Nephron (organoid): Measurements from ENCODE around the gene FXYD4.
A peak's percentile ranks its signal among the peaks of the same experiment; 100 is the strongest.

ENCODE experiments used
- H3K27ac Mint-ChIP-seq, 3 experiments: 2 replicates each; pipeline ENCODE4 v1.8.0; 2020; ENCODE audit warnings: mixed read lengths in 3 of 3, mild to moderate bottlenecking in 2 of 3, moderate library complexity in 1 of 3
- H3K27me3 Mint-ChIP-seq: 2 replicates; pipeline ENCODE4 v1.8.0; 2021; ENCODE audit warnings: low read depth, mild to moderate bottlenecking, moderate library complexity, mixed read lengths
- H3K36me3 Mint-ChIP-seq: 2 replicates; pipeline ENCODE4 v1.8.0; 2020; ENCODE audit warnings: low read depth, mixed read lengths
- H3K4me1 Mint-ChIP-seq: 2 replicates; pipeline ENCODE4 v1.8.0; 2020; ENCODE audit warnings: mixed read lengths
- H3K4me3 Mint-ChIP-seq, 3 experiments: 2 replicates each; pipeline ENCODE4 v1.8.0; 2020; ENCODE audit warnings: mild to moderate bottlenecking in 3 of 3, mixed read lengths in 3 of 3, moderate library complexity in 2 of 3
- H3K9me3 Mint-ChIP-seq: 2 replicates; pipeline ENCODE4 v1.8.0; 2020; ENCODE audit warnings: mixed read lengths
- TF ChIP-seq, protein P1 (sequence below), 3 experiments: fragments of 200-600 bp; sonication (generic); IDR thresholded peaks; one replicate each; pipeline ENCODE4 v1.5.0; 2021; ENCODE audit warnings: antibody characterized with exemption in 3 of 3; ENCODE audit not compliant: unreplicated experiment in 3 of 3

Gene FXYD4

DNA sequence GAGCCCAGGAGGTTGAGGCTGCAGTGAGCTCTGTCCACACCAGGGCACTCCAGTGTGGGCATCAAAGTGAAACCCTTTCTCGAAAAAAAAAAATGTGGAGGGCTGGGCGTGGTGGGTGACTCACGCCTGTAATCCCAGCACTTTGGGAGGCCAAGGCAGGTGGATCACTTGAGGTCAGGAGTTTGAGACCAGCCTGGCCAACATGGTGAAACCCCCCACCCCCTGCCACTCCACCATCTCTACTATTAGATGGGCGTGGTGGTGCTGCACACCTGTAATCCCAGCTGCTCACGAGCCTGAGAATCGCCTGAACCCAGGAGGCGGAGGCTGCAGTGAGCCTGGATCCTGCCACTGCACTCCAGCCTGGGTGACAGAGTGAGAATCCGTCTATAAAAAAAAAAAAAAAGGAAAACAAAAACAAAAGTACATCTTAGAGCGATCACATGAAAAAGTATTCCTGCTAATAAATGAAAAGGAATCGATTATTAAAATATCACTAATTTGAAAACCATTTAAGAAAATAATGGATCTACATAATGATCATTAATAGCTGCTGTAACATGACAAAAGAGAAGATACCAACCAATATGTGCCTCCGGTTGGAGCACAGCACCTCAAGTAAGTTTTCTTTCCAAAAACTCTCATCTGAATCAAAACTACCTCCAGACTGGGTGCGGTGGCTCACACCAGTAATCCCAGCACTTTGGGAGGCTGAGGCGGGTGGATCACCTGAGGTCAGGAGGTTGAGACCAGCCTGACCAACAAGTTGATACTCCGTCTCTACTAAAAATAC is 32.7 kb downstream of the FXYD4 start:
- Mint-ChIP-seq H3K27me3 (no peaks in the 10 kb centered on the region), H3K4me1 (peaks cover 46% of the 10 kb centered on the region), H3K27ac (peak overlapping the region in 1 of 3 experiments; percentile 80), H3K36me3 (peaks cover 15% of the 10 kb centered on the region), H3K9me3 (no peaks in the 10 kb centered on the region), H3K4me3 (peak overlapping the region; percentile 47 to 76 (median 70))
- TF ChIP-seq, protein P1, sequence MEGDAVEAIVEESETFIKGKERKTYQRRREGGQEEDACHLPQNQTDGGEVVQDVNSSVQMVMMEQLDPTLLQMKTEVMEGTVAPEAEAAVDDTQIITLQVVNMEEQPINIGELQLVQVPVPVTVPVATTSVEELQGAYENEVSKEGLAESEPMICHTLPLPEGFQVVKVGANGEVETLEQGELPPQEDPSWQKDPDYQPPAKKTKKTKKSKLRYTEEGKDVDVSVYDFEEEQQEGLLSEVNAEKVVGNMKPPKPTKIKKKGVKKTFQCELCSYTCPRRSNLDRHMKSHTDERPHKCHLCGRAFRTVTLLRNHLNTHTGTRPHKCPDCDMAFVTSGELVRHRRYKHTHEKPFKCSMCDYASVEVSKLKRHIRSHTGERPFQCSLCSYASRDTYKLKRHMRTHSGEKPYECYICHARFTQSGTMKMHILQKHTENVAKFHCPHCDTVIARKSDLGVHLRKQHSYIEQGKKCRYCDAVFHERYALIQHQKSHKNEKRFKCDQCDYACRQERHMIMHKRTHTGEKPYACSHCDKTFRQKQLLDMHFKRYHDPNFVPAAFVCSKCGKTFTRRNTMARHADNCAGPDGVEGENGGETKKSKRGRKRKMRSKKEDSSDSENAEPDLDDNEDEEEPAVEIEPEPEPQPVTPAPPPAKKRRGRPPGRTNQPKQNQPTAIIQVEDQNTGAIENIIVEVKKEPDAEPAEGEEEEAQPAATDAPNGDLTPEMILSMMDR (IDR thresholded peaks at IDR 0.05; ENCODE audit: unreplicated experiment in 3 of 3): no peak

DNA sequence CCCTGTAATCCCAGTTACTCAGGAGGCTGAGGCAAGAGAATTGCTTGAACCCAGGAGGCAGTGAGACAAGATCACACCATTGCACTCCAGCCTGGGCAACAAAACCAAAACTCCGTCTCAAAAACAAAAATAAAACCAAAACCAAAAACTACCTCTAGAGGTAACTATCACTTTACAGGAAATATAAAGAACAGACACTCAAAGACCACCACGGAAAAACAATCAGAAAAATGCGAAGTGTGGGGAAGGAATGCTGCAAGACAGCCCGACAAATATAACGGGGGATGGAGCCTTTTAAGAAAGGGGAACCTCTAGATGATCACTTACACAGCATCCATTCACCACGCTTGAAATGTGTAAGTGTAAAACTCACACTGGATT is 33.3 kb downstream of the FXYD4 start:
- Mint-ChIP-seq H3K4me3 (peak overlapping the region; percentile 47 to 76 (median 70)), H3K27me3 (no peaks in the 10 kb centered on the region), H3K36me3 (peaks cover 10% of the 10 kb centered on the region), H3K9me3 (no peaks in the 10 kb centered on the region), H3K27ac (peak overlapping the region in 1 of 3 experiments; percentile 80), H3K4me1 (peaks cover 45% of the 10 kb centered on the region)
- TF ChIP-seq, protein P1 (IDR thresholded peaks at IDR 0.05; ENCODE audit: unreplicated experiment in 3 of 3): no peak

DNA sequence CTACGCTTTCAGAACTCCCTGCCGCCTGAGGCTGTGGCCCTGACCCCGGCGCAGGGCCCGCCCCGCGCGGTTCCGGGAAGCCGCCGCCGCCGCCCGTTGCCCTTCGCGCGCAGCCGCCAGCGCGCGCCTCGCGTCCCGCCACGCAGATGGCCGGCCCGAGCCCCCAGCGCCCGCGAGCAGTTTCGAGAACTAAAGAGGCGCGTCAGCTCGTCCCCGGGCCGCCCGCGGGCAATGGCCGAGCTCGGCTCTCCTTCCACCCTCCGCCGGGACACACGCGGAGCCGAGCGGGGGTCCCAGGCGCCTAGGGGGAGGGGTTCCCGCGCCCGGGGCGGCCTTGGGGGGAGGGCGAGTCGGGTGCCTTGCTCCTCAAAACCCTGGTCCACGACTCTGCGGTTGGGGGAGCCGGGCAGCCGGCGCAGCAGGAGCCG is 35.7 kb downstream of the FXYD4 start:
- peak overlapping the region; percentile 96 to 99 (median 98) for H3K4me3 Mint-ChIP-seq
- peaks cover 28% of the 10 kb centered on the region for H3K4me1 Mint-ChIP-seq
- H3K36me3 Mint-ChIP-seq: peaks cover 9% of the 10 kb centered on the region
- H3K27ac Mint-ChIP-seq: peak overlapping the region; percentile 98 to 99 (median 98)
- TF ChIP-seq, protein P1 (IDR thresholded peaks at IDR 0.05; ENCODE audit: unreplicated experiment in 3 of 3): no peak
- peaks cover 4% of the 10 kb centered on the region for H3K27me3 Mint-ChIP-seq
- no peaks in the 10 kb centered on the region for H3K9me3 Mint-ChIP-seq

DNA sequence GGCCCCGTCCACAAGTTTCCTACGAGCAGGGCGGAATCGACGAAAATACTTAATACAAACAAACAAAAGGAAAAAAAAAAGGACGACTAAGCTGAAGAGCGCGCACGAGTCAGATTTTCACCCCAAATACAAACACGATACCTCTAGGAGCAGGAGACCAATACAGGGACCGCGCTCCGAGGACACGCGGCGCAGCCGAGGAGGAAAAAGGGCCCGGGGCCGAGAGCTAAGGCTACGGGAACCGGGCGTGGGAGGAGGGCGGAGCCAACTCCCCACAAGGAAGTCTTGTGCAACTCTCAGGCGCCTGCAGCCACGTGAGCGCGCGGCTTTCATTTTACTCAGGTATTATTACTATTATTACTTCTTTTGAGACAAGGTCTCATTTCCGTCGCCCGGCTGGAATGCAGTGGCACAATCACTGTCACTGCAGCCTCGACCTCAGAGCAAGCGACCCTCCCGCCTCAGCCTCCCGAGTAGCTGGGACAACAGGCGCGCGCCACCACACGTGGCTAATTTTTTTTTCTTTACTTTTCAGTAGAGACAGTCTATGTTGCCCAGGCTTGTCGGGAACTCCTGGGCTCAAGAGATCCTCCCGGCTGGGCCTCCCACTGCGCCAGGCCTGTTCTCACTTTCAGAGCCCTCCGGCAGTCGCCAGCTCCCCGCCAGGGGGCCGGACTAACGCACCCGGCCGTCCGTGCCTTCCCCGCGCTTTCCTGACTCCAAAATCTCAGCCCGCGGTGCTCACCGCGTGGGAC is 36.3 kb downstream of the FXYD4 start:
- H3K36me3 Mint-ChIP-seq: peaks cover 9% of the 10 kb centered on the region
- H3K4me3 Mint-ChIP-seq: peak overlapping the region; percentile 96 to 99 (median 98)
- peaks cover 24% of the 10 kb centered on the region for H3K4me1 Mint-ChIP-seq
- peak overlapping the region; percentile 98 to 99 (median 98) for H3K27ac Mint-ChIP-seq
- H3K9me3 Mint-ChIP-seq: no peaks in the 10 kb centered on the region
- TF ChIP-seq, protein P1 (IDR thresholded peaks at IDR 0.05; ENCODE audit: unreplicated experiment in 3 of 3): peak; percentile 25 to 41 (median 35)
- peaks cover 4% of the 10 kb centered on the region for H3K27me3 Mint-ChIP-seq

DNA sequence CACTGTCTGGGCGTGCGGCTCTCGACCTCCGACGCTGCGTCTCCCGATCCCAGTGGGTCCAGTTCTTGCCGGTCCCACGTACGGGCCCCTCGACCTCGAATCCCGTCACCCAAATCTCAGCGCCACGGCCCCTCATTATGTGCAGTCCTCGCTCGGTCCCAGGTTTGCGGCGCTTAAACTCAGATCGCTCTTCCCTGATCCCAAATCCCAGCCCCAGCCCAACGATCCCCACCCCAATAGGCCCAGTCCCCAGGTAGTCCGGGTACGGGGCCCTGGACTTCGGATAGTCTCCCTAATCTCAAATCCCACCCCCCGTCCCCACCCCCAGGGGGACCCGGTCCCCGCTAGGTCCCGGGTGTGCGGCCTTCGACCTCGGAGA is 36.9 kb downstream of the FXYD4 start:
- Mint-ChIP-seq H3K36me3 (peaks cover 6% of the 10 kb centered on the region), H3K4me1 (peaks cover 20% of the 10 kb centered on the region), H3K4me3 (peak overlapping the region; percentile 96 to 99 (median 98)), H3K27ac (peak overlapping the region; percentile 98 to 99 (median 98)), H3K27me3 (peaks cover 4% of the 10 kb centered on the region), H3K9me3 (no peaks in the 10 kb centered on the region)
- TF ChIP-seq, protein P1 (IDR thresholded peaks at IDR 0.05; ENCODE audit: unreplicated experiment in 3 of 3): peak in 1 of 3 experiments; percentile 20
